HepG2 (cell line): ENCODE results near the gene ZCCHC24. TPM values are rescaled to one million over a fixed set of nuclear protein-coding genes. Genes with fewer than 3 reads are reported as not detected.
A peak's percentile ranks its signal among the peaks of the same experiment; 100 is the strongest.

Experiments
- ATAC-seq: fragments of 200-7000 bp; cut with Tn5 transposase; 3 replicates; pipeline ENCODE4 v1.9.1; 2020; ENCODE audit warnings: mild to moderate bottlenecking, moderate library complexity
- BruUV-seq: library from RNA; stranded (reverse); fragments of 400-500 nt; replicated peaks from 2 replicates; lab custom pipeline; 2021; lab: Mats Ljungman, UMichigan
- CTCF ChIA-PET: fragments of 300-600 bp; formaldehyde crosslinking; extraction: SDS; loops from one replicate; lab custom pipeline; 2021; ENCODE audit warnings: low total read pairs, inconsistent platforms, low intra/inter-chr PET ratio; lab: Yijun Ruan, JAX
- POLR2A ChIA-PET: fragments of 350-600 bp; sonication (Branson Sonifier 250); formaldehyde crosslinking; loops from one replicate; lab custom pipeline; 2020; ENCODE audit warnings: antibody characterized with exemption, inconsistent platforms; lab: Yijun Ruan, JAX
- DNase-seq: peaks from one replicate; pipeline ENCODE4 v3.0.0-alpha.2; 2015; ENCODE audit warnings: low spot score
- FAIRE-seq: peaks from 3 replicates; lab custom pipeline; 2011; peaks lifted over from hg19 to GRCh38; lab: Jason Lieb, UNC
- H2AFZ ChIP-seq: one replicate; pipeline ENCODE4 v1.6.1; 2011; ENCODE audit warnings: low read length, inconsistent platforms
- H3K27ac ChIP-seq: fragments of 300-600 bp; 3 replicates; pipeline ENCODE4 v1.8.0; 2011; ENCODE audit warnings: mixed run types, mild to moderate bottlenecking, mixed read lengths, low read length, inconsistent platforms; ENCODE audit not compliant: insufficient read depth; ENCODE audit errors: extremely low read length
- H3K27me3 ChIP-seq, 2 experiments: fragments of 200-600 bp in 1 of 2; 2 replicates in 1 of 2; 3 replicates in 1 of 2; pipeline versions ENCODE4 v1.6.0 to v1.8.0; 2011; ENCODE audit warnings: low read length in 2 of 2, mild to moderate bottlenecking in 2 of 2, moderate library complexity in 2 of 2, inconsistent platforms in 1 of 2; ENCODE audit not compliant: insufficient read depth in 2 of 2, control insufficient read depth in 1 of 2
- H3K36me3 ChIP-seq, 2 experiments: fragments of 200-600 bp in 1 of 2; replicated peaks in 1 of 2; 2 replicates in 1 of 2; 3 replicates in 1 of 2; pipeline versions ENCODE4 v1.5.1 to v1.8.0; 2011; ENCODE audit warnings: low read length in 2 of 2, inconsistent platforms in 1 of 2; ENCODE audit not compliant: insufficient read depth in 2 of 2, control insufficient read depth in 1 of 2
- H3K4me1 ChIP-seq: 2 replicates; pipeline ENCODE4 v1.5.1; 2012; ENCODE audit warnings: low read length, inconsistent platforms; ENCODE audit not compliant: insufficient read depth
- H3K4me2 ChIP-seq: 2 replicates; pipeline ENCODE4 v1.6.0; 2011; ENCODE audit warnings: low read depth, low read length, inconsistent platforms
- H3K4me3 ChIP-seq, 3 experiments: fragments of 200-600 bp in 1 of 3; sonication (generic), shearing (Covaris generic) in 1 of 3; replicated peaks in 1 of 3; 2 replicates each; pipeline ENCODE4 v1.5.1; 2011 to 2016; ENCODE audit warnings: low read length in 3 of 3, inconsistent platforms in 2 of 3, low read depth in 2 of 3, mild to moderate bottlenecking in 2 of 3, control low read depth in 1 of 3, mixed read lengths in 1 of 3; ENCODE audit not compliant: insufficient read depth in 1 of 3
- H3K79me2 ChIP-seq: one replicate; pipeline ENCODE4 v1.6.1; 2011; ENCODE audit warnings: low read length, inconsistent platforms; ENCODE audit not compliant: insufficient read depth
- H3K9ac ChIP-seq: 2 replicates; pipeline ENCODE4 v1.6.0; 2011; ENCODE audit warnings: mild to moderate bottlenecking, low read depth, low read length, inconsistent platforms; ENCODE audit not compliant: insufficient read depth
- H3K9me3 ChIP-seq: 2 replicates; pipeline ENCODE4 v1.5.1; 2012; ENCODE audit warnings: mild to moderate bottlenecking, low read length
- H4K20me1 ChIP-seq: 2 replicates; pipeline ENCODE4 v1.6.0; 2011; ENCODE audit warnings: inconsistent platforms, mild to moderate bottlenecking, low read length, moderate library complexity; ENCODE audit not compliant: insufficient read depth
- FOXO4 ChIP-seq: sonication (generic); formaldehyde crosslinking; conservative IDR thresholded peaks from 2 replicates; pipeline ENCODE4 v1.8.1; 2023; ENCODE audit warnings: missing genetic modification reagents
- KAT7 ChIP-seq: IDR thresholded peaks from 2 replicates; pipeline ENCODE4 v1.6.1; 2018; ENCODE audit warnings: borderline replicate concordance, missing compliant biosample characterization
- MBD4 ChIP-seq: IDR thresholded peaks from 2 replicates; pipeline ENCODE4 v1.6.1; 2012; ENCODE audit warnings: low read length, inconsistent platforms, borderline replicate concordance
- TCF7 ChIP-seq: sonication (generic); IDR thresholded peaks from 2 replicates; pipeline ENCODE4 v1.6.1; 2016; ENCODE audit warnings: antibody characterized with exemption, low read depth
- THYN1 ChIP-seq: sonication (generic); formaldehyde crosslinking; IDR thresholded peaks from 2 replicates; pipeline ENCODE4 v1.8.1; 2023; ENCODE audit warnings: low read depth, mild to moderate bottlenecking, moderate library complexity, missing genetic modification reagents, borderline replicate concordance
- ZFP91 ChIP-seq: sonication (generic); formaldehyde crosslinking; IDR thresholded peaks from 2 replicates; pipeline ENCODE4 v1.9.0; 2022; ENCODE audit warnings: missing genetic modification reagents, mild to moderate bottlenecking, borderline replicate concordance
- ZNF501 ChIP-seq: sonication (generic); formaldehyde crosslinking; IDR thresholded peaks from 2 replicates; pipeline ENCODE4 v1.5.1; 2020; ENCODE audit warnings: mild to moderate bottlenecking, moderate library complexity, missing genetic modification reagents
- WGBS: methylation state at CpG from one replicate; pipeline ENCODE4 v1.1.6; 2017; ENCODE audit warnings: low lambda C conversion rate; 5-methylcytosine and 5-hydroxymethylcytosine counted together
- in situ Hi-C: cut with HindIII; loops from 2 replicates; pipeline ENCODE4 v1.10.0; 2017; ENCODE audit warnings: low pct_unique_long_range_greater_than_20kb; ENCODE audit not compliant: extremely low pct_ligation_motif_present
- intact Hi-C: fragments of 100-400 bp; cut with micrococcal nuclease; formaldehyde crosslinking; loops from one replicate; pipeline ENCODE4 v1.10.0; 2022; ENCODE audit not compliant: unreplicated experiment
- polyA plus RNA-seq, 8 experiments: library from polyadenylated mRNA; depleted of rRNA in 3 of 8; stranded (reverse) in 7 of 8; unstranded in 1 of 8; fragments of >200 nt; fragmentation: Illumina TruSeq in 4 of 8; extraction: Trizol in 4 of 8; gene quantifications; 2 replicates each; pipeline versions ENCODE4 v1.2.1 to v1.2.3, GENCODE V29; 2011 to 2016; ENCODE audit warnings: low read depth in 4 of 8, missing spikeins in 1 of 8, mixed read lengths in 1 of 8; ENCODE audit not compliant: insufficient read depth in 1 of 8
- total RNA-seq, 5 experiments: library from RNA; depleted of rRNA; stranded (reverse); fragments of >200 nt; fragmentation: Illumina TruSeq; extraction: Trizol; gene quantifications; 2 replicates each; pipeline ENCODE4 v1.2.3, GENCODE V29; 2016; ENCODE audit warnings: low read depth in 1 of 5

ZCCHC24 gene
- total and polyA plus RNA-seq, 2 of the 13 experiments (the other 11 are each of a cell fraction or from before 2014, with no cell fraction given) = 3.1 to 7.9 TPM

- H3K4me1 ChIP-seq = peaks cover 70% of the 10 kb centered on the region
- H2AFZ ChIP-seq = no peak overlapping the region
- FAIRE-seq (no peak), ATAC-seq (peak; percentile 19), DNase-seq (no peak)
- peak overlapping the region; percentile 96 for H3K4me2 ChIP-seq
- H3K36me3 ChIP-seq = peaks cover 21 to 29% of the 10 kb centered on the region in 2 experiments
- WGBS = 49% methylated on average over 11 of the region's 12 CpGs
- H3K27me3 ChIP-seq = no peaks in the 10 kb centered on the region
- H3K27ac ChIP-seq = peak overlapping the region; percentile 93
- ChIA-PET CTCF (no interaction called here), POLR2A (interaction anchor here (1.0 to 7.8 kb wide), 5 partner anchors 9 to 33 kb away, joined by 3 to 134 read pairs (median 18); no protein-coding TSS in a partner anchor)
- H4K20me1 ChIP-seq = peaks cover 28% of the 10 kb centered on the region
- in situ Hi-C loops (no loop called here), intact Hi-C loops (loop anchor here (1.0 to 10.0 kb wide), 3 partner anchors 11 to 52 kb away; no protein-coding TSS in a partner anchor)
- BruUV-seq = TSS peak; percentile 71
- TF ChIP-seq ZFP91 (CRISPR knock-in tag) (peak; percentile 1; the same call in 1 of the 2 replicates), ZNF501 (CRISPR knock-in tag) (peak; percentile 27; the same call in 1 of the 2 replicates), FOXO4 (0 out of 2 replicates have a peak, but pooled peaks have one; percentile 57), TCF7 (no peak), THYN1 (CRISPR knock-in tag) (no peak), KAT7 (CRISPR knock-in tag) (no peak), MBD4 (no peak)
- peaks cover 34% of the 10 kb centered on the region for H3K79me2 ChIP-seq
- peak overlapping the region; percentile 9 to 85 (median 32); a peak in 3 of 6 replicates for H3K4me3 ChIP-seq
- H3K9ac ChIP-seq = peak overlapping the region; percentile 62
- no peaks in the 10 kb centered on the region for H3K9me3 ChIP-seq
Observed at GRCh38 chr10:79346388-79347225, 98.8 kb downstream of the ZCCHC24 start.
